Activated CD8-positive, alpha-beta memory T cell treated with anti-CD3 and anti-CD28 coated beads, Interleukin-2, amount 50 U/mL, for 48 hours (primary cell): Measurements from ENCODE around the gene ARHGAP6.

ENCODE experiments used
- DNase-seq: peaks from one replicate; pipeline ENCODE4 v3.0.0-alpha.2; 2020

Gene ARHGAP6

DNA sequence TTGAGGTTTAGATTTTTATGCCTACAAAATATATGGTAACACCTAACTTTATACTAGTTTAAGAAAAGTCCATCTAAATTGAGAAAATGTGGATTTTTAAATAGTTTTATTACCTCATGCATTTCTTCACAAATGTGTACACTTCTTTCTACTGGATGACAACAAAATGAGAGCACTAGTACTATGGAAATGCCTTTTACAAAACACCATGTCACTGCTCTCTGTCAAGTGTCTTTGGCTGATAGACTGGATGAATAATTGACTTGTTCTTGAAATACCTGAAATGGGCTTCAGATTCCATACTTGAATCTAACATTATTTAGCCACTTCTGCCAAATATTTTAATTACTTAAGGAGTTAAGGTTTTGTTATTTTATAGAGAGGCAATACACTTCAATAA, 323.0 kb downstream of the ARHGAP6 start:
- DNase-seq: no peak

DNA sequence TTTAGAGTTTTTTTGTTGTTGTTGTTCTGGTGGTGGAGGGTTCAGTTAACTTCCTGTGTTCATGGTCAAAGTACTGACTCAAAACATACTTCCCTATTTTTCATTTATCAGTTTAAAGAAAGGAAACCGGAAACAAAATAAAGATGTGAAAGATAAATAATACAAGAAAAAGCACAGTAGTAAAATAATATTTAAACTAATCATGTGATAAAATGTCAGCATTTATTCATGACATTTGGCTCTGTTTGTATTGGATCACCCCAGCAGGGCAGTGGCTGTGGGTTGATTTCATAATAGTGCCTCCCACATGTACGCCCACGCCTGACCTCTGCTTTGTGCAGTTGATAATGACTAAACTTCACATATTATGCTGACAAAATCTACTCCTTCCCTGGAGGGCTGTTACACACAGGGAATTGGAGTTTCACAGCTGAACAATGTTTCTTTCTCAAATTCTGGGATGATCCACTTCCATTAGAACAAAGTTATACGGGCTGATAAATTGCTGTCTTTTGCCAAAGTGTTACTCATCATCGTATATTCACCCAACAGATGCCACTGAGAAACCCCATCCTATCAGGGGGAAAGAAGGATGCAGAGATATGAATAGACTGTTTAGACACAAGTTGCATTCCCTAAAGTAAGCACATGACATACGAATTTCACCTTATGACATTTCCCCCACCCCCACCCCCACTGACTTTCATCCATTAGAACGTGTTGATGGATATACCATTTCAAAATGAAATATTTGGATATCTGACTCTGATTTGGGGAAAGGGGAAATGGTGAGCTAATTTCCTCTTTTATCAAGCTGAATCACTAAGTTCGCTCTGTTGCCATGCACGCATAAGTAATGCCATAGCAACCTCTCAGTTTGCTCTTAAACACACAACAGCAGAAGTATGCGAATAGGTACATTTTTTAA, 324.2 kb downstream of the ARHGAP6 start:
- no peak for DNase-seq

DNA sequence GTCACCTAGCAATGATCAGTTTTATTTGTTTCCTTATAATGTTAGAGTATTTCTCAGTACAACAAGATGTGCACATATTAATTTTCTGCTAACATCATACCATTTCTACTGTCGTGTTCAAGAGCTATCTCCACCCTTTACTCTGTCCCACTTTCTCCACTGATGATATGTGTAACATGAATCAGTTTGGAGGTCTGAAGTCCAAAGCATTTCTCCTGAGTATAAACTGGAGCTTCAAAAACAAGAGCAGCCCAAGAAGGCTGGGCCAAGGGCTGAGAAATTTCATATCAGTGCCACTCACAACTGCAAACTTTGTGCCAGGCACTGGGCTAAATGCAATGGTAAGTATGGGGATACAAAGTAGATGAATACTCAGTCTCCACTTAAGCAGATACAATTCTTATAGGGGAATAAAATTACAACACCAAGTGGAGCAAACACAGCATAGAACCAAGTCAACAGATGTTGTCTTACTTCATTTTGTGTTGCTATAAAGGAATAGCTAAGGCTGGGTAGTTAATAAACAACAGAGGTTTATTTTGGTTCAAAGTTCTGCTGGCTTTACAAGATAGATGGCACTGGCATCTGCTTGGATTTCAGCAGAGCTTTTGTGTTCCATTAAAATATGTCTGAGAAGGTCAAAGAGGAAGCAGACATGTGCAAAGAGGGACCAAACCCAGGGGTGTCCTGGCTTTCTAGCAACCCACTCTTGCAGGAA, 328.3 kb downstream of the ARHGAP6 start:
- no peak for DNase-seq

DNA sequence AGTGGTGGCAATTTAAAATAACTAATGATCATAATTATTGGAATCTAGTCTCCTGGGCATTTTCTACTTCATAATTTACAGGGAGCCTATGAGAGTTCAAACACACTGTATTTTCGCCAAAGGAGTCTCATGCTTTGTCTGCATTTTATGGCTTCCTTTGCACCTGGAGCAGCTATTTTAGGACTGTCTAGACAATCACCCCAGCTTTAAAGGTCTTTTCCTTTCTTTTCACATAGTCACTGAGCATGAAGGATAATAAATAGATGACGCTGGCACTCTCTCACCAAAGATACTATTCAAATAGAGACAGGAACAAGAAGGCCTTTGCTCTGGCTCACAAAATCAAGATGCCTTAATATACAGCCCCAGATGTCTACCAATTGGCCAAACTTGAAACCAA, 329.5 kb downstream of the ARHGAP6 start:
- no peak for DNase-seq

DNA sequence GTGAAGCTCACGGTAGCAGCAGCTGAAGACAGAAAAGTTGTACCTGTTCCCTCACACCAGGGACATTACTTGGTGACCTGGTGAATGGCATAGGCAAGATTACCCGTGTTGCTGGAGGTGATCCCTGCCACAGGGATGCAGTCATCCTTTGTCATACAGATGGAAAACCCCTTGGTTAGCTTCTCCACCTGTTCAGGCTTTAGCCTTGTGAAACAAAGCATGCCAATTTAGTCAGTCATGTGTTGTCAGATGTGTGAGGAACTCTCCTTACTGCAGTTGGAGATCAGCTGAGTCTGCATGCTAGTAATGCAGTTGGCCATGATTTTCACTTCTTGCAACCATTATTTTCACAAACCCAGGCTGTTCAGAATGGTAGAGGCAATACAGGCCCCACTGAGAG, 331.6 kb downstream of the ARHGAP6 start:
- no peak for DNase-seq

DNA sequence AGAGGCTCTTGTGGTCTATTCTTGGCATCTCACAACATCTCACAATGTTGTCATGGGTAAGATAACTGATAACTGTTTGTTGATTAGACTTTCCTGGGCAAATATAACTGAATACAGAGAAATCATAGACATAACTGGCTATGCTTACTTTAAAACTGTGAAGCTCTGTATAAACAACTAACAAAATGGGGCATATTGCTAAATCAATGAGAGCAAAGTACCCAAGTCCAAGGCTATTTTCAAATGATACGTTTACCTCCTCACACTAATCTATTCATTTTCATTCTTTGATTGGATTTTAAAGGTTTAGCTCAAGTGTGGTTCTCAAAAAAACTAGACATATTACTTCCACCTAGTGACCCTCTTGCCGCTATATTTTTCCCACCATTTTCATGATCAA, 333.9 kb downstream of the ARHGAP6 start:
- no peak for DNase-seq

DNA sequence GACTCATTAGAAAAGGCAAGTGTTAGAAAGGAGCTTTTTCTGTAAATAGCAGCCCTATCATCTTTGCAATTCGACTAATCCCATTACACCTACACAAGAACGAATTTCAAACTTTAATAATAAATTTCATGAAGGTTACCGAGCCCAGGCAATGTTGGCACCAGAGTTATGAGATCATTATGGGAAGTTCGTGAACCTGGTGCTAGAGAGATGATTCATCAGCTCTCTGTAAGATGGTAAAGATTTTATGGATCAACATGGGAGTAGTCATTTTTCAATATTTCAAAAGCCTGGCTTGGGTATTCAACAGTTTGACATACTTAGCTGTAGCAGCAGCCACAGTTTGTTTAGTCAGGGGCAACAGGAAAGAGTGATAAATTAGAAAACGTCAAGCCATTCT, 336.7 kb downstream of the ARHGAP6 start:
- no peak for DNase-seq

DNA sequence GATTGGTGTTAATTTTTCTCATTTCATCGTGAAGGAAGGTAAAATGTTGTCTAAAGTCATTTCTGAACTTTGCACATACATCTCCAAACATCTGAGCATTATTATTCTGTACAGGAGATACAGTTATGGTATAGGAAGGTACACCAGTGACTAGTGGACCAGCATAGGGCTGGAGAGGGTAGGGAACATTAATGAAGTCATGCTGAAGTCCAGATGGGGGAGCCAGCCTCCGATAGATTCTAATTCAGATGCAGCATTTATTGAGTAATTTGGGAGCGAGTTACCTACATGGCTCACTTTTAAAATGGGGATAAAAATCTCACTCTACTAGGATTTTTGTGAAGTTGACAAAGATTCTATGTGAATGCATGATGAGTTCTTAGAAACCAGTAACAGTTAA, 337.6 kb downstream of the ARHGAP6 start:
- DNase-seq: no peak

DNA sequence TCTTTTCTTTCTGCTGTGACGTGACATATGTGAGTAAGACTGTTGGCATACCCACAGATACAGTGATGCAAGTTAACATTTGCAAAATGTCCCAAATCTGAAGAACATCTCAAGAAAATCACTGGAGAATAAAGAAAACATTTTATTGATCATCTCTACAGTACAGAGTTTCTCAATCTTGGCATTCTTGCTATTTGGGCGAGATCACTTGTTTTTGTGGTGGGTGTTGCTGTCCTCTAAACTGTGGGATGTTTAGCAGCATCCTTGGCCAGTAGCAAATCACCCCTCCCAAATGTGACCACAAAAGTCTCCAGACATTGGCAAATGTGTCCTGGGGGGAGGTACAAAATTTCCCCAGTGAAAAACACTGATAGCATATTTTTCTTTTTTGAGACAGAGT, 343.7 kb downstream of the ARHGAP6 start:
- no peak for DNase-seq

DNA sequence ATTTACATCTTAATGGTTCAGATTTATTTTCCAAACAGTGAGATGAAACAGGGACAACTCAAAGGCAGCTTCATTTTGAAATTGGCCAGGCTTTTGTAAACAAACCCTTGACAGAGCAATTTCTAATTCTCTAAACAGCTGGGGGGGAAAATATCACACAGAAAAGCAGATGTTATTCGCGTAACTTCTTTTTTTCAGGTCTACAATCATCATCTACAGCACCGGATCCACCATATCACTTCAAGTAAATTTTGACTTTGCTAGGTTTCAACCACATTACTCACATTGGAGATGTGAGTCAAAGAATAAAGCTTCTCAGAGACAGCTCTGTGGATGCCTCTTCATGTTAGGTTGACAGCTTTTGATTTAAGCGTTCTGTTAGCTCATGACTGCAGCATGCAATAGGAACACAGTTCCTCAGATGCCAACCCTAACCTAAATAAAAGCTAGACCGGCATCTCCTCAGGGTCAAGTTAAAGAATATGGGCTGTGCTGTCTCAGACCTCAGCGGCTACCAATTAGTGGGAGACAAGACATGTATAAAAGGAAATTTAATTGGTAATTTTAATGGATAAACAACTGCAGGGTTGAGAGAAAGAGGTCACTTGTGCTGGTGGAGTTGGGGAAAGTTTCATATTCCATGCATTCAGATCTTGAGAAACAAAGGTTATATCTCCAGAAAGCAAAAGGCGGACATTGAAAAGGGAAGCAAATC, 345.8 kb downstream of the ARHGAP6 start:
- no peak for DNase-seq

DNA sequence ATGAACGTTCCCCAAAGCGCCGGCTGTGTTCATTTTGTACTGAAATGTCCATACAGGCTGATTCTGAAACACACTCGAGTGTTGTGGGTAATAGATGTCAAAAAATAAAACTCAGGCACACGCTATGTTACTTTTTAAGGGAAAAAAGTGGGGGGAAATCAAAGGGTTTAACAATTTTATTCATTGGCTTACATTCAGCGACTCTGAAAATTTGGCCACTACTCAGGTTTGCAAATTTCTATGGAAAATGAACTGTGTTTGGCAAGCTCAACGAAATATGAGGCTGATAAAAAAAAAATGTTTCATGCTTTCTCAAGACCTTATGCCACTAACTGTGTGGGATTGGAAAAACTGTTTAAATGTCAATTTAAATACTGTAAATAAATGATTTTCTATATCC, 354.0 kb downstream of the ARHGAP6 start:
- no peak for DNase-seq

DNA sequence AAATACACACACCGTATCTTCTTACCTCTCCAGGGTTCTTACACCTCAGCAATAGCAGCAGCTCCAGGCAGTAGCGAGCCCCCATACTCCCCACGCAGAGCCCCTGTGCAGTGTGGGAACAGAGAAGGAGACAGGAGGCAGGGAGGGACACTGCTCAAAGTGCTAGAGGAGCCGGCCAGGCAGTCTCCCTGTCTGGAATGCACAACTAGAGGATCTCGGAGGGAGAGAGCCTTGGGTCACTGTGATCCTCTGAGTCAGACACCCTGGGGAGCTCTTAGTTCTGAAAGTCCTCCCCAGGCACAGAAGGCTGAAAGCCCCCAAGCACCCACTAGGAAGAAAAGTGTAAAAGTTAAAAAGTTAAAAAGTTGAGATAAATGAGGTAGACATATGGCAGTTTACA, 356.5 kb downstream of the ARHGAP6 start:
- no peak for DNase-seq

DNA sequence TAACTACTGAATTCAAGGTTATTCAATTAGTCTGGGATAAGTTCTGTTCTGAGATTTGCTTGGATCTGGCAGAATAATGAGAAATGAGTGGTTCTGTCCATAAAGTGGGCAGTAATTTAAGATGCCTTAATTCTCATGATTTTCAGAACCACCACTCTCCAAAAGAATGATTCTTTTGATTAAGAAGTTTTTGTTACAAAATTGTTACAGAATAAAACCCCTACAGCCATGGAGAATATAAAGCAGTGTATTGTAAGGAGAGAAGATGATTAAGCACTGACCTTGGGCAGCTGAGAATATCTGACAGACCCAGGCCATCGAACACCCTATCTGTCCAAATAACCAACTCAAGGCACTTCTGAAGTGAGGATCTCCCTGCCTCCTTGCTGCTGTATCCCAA, 360.1 kb downstream of the ARHGAP6 start:
- DNase-seq: no peak

DNA sequence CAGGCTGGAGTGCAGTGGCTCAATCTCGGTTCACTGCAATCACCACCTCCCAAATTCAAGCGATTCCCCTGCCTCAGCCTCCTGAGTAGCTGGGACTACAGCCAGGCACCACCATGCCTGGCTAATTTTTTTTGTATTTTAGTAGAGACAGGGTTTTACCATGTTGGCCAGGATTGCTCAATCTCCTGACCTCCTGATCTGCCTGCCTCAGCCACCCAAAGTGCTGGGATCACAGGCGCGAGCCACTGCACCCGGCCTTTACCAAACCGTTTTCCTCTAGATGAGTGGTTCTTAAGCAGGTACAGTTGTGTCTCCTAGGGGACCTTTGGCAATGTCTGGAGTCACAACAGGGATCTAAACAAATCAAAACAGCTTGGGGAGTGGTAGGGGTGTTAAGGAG, 360.9 kb downstream of the ARHGAP6 start:
- DNase-seq: no peak

DNA sequence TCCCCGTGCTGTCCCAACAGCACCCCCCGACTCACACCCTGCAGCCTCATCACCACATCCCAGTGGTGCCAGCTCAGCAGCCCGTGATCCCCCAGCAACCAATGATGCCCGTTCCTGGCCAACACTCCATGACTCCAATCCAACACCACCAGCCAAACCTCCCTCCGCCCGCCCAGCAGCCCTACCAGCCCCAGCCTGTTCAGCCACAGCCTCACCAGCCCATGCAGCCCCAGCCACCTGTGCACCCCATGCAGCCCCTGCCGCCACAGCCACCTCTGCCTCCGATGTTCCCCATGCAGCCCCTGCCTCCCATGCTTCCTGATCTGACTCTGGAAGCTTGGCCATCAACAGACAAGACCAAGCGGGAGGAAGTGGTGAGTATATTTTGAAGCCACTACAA, 367.1 kb downstream of the ARHGAP6 start:
- DNase-seq: no peak

DNA sequence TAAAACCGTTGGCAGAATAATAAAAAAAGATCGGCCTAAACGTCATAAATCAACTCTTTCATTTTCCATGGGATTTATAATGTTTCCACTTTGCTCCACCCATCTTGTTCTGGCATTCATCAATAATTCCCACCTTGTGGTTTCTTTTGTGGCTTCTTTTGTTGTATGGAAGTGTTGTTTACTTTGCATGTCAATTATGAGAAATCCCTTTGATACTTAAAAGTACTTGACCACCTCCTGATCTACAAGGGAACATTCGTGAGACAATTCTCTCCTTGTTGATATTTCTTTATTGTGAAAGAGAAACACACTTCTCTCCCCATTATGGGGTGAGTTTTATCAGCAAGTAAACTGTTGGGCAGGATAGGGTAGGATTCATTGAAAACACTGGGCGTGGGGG, 369.7 kb downstream of the ARHGAP6 start:
- no peak for DNase-seq

DNA sequence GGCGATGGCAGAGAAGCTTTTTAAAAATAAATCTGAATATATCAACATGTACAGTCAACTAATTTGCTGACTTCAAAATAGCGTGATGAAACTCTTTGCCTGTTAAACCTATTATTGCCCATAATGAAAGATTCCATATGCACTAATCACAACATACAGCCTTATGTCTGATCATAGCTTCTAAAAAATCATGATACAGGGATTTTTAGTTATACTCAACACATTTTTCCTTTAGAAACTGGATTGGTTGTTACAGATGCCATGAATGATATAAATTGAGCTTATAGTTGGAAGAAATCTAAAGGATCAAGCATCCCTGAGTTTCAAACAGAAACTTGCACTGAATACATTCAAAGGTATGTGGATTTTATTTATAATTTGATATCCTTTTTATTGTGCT, 372.6 kb downstream of the ARHGAP6 start, which contains the start of gene AMELX:
Gene AMELX (plus strand): TSS at position 301 of the 400 bp plus-strand sequence. CDS start 1,376 bp downstream, outside the sequence.
- no peak for DNase-seq

DNA sequence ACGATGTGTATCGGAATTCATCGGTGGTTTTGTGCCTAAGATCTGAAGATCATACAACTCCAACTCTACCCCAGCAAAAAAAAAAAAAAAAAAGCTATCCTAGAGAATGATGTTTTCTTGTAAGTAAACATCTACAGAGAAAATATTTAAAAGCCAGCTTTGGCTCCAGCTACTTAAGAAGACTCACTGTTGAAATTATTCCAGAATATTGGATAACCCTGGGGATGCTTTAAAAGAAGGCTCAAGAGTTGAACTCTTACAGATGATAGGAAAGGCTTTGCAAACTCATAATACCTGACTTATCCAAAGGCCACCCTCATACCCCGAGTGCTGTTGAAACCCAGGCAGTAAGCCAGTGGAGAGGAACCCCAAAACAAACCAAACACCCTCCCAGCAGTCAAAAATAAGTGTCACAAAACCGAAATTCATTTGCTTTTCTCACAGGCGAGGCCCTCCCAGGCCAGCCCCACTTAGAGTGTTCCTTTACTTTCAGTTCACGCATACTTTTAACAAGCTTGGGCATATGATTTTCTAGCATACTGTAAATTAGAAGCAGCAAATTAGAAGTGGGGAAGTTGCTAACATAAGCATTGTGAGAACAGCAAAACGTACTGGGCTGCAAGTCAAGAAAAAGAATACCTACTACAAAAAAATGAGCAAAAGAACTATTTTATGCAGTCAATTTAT, 375.2 kb downstream of the ARHGAP6 start:
- no peak for DNase-seq

DNA sequence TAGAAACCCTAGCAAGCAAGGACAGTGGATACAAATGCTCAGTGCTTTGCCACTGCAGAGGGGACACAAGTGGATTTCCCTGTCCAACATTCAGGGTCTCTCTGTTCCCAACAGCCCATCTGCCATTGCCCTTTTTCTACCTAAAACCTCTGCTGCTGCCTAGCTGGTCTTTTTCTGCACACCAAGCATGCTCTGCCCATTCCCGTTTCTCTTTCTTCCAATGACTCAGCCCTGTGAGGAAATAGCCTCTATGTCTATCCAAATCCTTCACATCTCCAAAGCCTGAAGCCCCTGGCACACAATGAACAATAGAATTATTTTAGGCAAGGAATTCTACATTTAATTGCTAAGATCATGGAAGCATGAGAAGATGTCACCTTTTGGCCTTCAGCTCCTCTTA, 378.2 kb downstream of the ARHGAP6 start:
- DNase-seq: no peak

DNA sequence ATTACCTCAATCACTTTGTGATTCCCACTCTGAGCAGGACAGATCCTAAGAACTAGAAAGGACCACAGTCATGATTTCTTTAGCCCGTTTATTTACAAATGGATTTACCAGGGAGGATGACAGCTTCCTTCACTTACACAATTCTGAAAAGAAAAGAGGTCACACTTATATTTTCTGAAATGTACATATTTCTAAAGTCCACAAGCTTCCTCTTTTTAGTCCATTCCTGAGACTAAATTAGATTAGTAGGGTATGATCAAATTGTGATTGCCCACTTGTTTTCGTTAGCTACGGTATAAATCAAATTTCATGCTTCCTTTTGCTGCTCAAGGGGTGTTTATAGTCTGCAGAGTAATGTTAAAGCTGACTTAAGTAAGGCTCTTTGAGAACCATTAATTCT, 380.1 kb downstream of the ARHGAP6 start:
- DNase-seq: no peak

DNA sequence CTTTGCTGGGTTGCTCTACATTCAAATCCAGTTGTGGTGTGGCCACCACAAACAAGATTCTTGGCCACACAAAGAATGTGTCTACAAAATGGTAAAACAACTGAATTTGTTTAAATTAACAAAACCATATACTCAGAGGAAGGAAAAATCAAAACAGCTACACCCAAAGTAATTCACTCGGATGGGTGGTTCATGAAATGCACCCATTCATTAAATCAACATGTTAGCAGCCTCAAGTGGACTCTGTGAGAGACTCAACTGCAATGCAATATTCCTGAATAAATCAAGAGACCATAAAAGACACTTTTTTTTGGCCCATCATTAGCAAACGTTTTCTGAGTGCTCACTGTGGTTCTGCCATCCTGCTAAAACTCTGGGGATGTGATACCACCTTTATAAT, 383.7 kb downstream of the ARHGAP6 start:
- no peak for DNase-seq

DNA sequence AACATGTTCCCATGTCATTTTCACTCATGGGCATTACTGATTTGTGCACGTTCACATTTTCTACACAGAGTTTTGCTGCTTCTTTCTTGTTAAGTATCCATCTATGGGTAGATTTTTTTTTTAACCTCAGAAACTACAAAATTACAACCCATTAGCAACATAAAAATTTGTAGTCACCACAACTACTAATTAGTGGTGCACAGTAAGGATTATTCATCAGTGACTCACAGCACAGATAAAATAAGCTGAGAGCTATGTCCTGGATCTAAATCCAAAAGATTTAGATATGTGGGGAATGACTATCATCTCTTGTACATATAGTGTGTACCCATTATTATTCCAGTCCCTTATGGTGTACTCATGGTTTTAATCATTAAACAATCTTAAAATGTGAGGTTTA, 392.2 kb downstream of the ARHGAP6 start:
- no peak for DNase-seq

DNA sequence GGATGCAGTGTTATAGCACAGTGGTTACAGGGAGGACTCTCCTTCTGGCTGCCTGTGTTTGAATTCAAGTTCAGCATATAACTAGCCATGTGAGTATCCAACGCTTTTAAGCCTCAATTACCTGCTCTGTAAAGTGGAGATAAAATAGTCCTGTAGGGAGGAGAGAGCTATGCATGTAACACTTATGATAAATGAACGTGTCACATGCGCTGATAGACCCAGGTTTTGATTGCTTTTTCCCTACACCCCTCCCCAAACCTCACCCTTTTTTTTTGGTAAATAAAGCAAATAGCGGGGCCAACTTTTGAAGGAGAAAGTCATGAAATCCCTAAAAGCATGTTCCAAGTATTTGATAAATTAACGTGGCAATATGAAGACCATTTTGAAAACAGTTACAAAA, 392.9 kb downstream of the ARHGAP6 start:
- DNase-seq: no peak
